Measurements from ENCODE around the gene GNB3. TPM values are rescaled to one million over a fixed set of nuclear protein-coding genes. Genes with fewer than 3 reads are reported as not detected.

GNB3 gene
- total and polyA plus RNA-seq, 9 of the 15 experiments (the other 6 are each of a cell fraction or from before 2014, with no cell fraction given): 1.4 to 5.8 (median 2.0) TPM

GRCh38 chr12:6825398-6826124, 15.2 kb upstream of the GNB3 start (continued):
- TF ChIP-seq VEZF1 (CRISPR knock-in tag; IDR thresholded peaks at IDR 0.05) (peak; percentile 41; the same call in 1 of the 2 replicates), SMC3 (conservative IDR thresholded peaks at IDR 0.05; ENCODE audit: insufficient read depth, low read depth, low read length) (peak; percentile 73), STAG1 (CRISPR knock-in tag; IDR thresholded peaks at IDR 0.05; ENCODE audit: borderline replicate concordance) (peak; percentile 43; the same call in 1 of the 2 replicates), KDM1A (IDR thresholded peaks at IDR 0.05) (peak in 1 of 2 experiments; percentile 41; a peak in 1 of 4 replicates), MAZ (CRISPR knock-in tag; conservative IDR thresholded peaks at IDR 0.05 in 1 of 2, IDR thresholded peaks at IDR 0.05 in 1 of 2) (peak; percentile 28 to 35; a peak in 1 of 4 replicates), CC2D1A (IDR thresholded peaks at IDR 0.05) (peak; percentile 62; the same call in 1 of the 2 replicates), MLX (CRISPR knock-in tag; conservative IDR thresholded peaks at IDR 0.05) (no peak), HCFC1 (IDR thresholded peaks at IDR 0.05; ENCODE audit: low read depth, low read length) (0 out of 2 replicates have a peak, but pooled peaks have one; percentile 20), TEAD1 (CRISPR knock-in tag; IDR thresholded peaks at IDR 0.05) (peak; percentile 21 to 45; a peak in 1 of 4 replicates), PTTG1 (tag; IDR thresholded peaks at IDR 0.05; ENCODE audit: low read depth) (no peak)

Measured in K562 (cell line).